ENCODE results near the gene LIMK2.
A peak's percentile ranks its signal among the peaks of the same experiment; 100 is the strongest.

LIMK2 gene

GRCh38 chr22:31238057-31238456 is 26.0 kb downstream of the LIMK2 start:
- in situ Hi-C loops (cut with HindIII; ENCODE audit: low sequenced_read_pairs): no loop called here
- DNase-seq (ENCODE audit: low read depth, low spot score): no peak
- no peak for TF ChIP-seq CTCF (IDR thresholded peaks at IDR 0.05; ENCODE audit: low read depth, low read length)
- no peak overlapping the region for H3K4me3 ChIP-seq (ENCODE audit: low read depth, low read length)

GRCh38 chr22:31239771-31240370 is 27.8 kb downstream of the LIMK2 start:
- no peak for TF ChIP-seq CTCF (IDR thresholded peaks at IDR 0.05; ENCODE audit: low read depth, low read length)
- in situ Hi-C loops (cut with HindIII; ENCODE audit: low sequenced_read_pairs): no loop called here
- H3K4me3 ChIP-seq (ENCODE audit: low read depth, low read length): no peak overlapping the region
- DNase-seq (ENCODE audit: low read depth, low spot score): peak; percentile 41

- no peak for TF ChIP-seq CTCF (IDR thresholded peaks at IDR 0.05; ENCODE audit: low read depth, low read length)
- no peak overlapping the region for H3K4me3 ChIP-seq (ENCODE audit: low read depth, low read length)
- DNase-seq (ENCODE audit: low read depth, low spot score): peak; percentile 49
- in situ Hi-C loops (cut with HindIII; ENCODE audit: low sequenced_read_pairs): no loop called here
Observed at GRCh38 chr22:31241200-31241599, 29.1 kb downstream of the LIMK2 start.

GRCh38 chr22:31241936-31242335 is 29.8 kb downstream of the LIMK2 start:
- TF ChIP-seq CTCF (IDR thresholded peaks at IDR 0.05; ENCODE audit: low read depth, low read length): peak; percentile 38
- DNase-seq (ENCODE audit: low read depth, low spot score): peak; percentile 48
- H3K4me3 ChIP-seq (ENCODE audit: low read depth, low read length): no peak overlapping the region
- in situ Hi-C loops (cut with HindIII; ENCODE audit: low sequenced_read_pairs): no loop called here

GRCh38 chr22:31243339-31244045 is 31.4 kb downstream of the LIMK2 start:
- no peak for TF ChIP-seq CTCF (IDR thresholded peaks at IDR 0.05; ENCODE audit: low read depth, low read length)
- DNase-seq (ENCODE audit: low read depth, low spot score): peak; percentile 52
- H3K4me3 ChIP-seq (ENCODE audit: low read depth, low read length): no peak overlapping the region
- in situ Hi-C loops (cut with HindIII; ENCODE audit: low sequenced_read_pairs): no loop called here

- in situ Hi-C loops (cut with HindIII; ENCODE audit: low sequenced_read_pairs): no loop called here
- no peak for TF ChIP-seq CTCF (IDR thresholded peaks at IDR 0.05; ENCODE audit: low read depth, low read length)
- H3K4me3 ChIP-seq (ENCODE audit: low read depth, low read length): no peak overlapping the region
- DNase-seq (ENCODE audit: low read depth, low spot score): peak; percentile 93
Observed at GRCh38 chr22:31244046-31244942, 32.2 kb downstream of the LIMK2 start.

All from astrocyte of the spinal cord (primary cell).